H4 (cell line): ENCODE results near the gene TP53TG5. TPM values are rescaled to one million over a fixed set of nuclear protein-coding genes. Genes with fewer than 3 reads are reported as not detected.

Experiments
- DNase-seq: peaks from one replicate; pipeline ENCODE4 v3.0.0-alpha.2; 2015; ENCODE audit warnings: low spot score
- total RNA-seq: library from RNA; depleted of rRNA; stranded (reverse); fragments of >200 nt; shearing (Covaris generic); gene quantifications from 2 replicates; pipeline ENCODE4 v1.2.3, GENCODE V29; 2014; rRNA removed

Gene TP53TG5
- total RNA-seq, result not detected in 2 replicates

GRCh38 chr20:45378191-45378590 is at the start of gene TP53TG5:
TP53TG5 (minus strand) TSS chr20:45378325; CDS start chr20:45378236, 89 bp downstream.
- DNase-seq, result no peak

GRCh38 chr20:45427236-45428149 is 49.4 kb upstream of the TP53TG5 start:
- DNase-seq, result no peak

DNA sequence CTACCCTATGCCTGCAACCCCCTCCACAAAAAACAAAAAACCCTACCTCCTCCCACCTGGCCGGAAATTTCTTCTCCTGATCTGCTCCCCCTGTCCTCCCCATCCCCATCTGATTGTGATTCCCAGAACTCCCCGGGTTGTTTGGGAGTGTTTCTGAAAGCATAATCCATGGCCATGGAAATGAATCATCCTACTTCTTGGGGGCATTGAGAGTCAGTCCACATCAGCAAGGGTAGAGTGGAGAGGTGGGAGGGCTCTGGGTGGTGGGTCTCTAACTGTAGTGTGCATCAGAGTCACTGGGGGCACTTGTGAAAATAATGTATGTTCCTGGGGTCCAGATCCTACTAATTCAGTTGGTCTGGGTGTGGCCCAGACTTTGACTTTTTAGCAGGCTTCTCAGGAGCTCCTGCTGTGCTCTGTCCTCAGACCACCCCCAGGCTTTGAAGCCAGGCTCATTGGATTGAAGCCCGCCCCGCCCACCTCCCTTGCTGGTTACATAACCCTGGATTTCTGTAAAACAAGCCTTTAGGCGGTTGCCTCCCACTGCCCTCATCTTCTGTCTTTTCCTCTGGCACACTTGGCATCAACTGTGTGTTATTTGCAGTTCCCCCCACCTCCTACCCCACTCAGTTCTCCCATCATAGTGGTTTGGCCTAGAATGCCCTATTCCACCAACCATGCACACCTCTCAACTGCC is 48.3 kb upstream of the TP53TG5 start:
- no peak for DNase-seq

DNA sequence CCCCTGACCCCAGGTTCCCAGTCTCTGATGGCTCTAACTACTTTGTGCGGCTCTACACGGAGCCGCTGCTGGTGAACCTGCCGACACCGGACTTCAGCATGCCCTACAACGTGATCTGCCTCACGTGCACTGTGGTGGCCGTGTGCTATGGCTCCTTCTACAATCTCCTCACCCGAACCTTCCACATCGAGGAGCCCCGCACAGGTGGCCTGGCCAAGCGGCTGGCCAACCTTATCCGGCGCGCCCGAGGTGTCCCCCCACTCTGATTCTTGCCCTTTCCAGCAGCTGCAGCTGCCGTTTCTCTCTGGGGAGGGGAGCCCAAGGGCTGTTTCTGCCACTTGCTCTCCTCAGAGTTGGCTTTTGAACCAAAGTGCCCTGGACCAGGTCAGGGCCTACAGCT is 47.4 kb upstream of the TP53TG5 start:
- no peak for DNase-seq

- no peak for DNase-seq
These were observed 45.6 kb upstream of the TP53TG5 start for GRCh38 chr20:45423700-45424099.

DNA sequence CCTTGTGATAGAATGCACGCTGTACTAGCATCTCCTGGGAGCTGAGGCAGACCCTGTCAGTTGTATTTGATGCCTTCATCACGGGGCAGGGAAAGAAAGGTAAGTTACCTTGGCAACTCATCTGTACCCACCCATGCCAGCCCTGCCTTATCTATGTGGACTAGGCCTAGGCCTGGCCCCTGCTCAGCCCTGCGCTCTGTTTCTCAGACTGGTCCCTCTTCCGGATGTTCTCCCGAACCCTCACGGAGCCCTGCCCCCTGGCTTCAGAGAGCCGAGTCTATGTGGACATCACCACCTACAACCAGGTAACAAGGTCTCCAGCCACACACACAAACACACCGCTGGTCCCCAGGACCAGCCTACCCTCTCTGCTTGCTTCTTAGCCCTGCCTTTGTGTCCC is 42.0 kb upstream of the TP53TG5 start:
- no peak for DNase-seq

- DNase-seq, result peak; percentile 44
These were observed 41.3 kb upstream of the TP53TG5 start for GRCh38 chr20:45419188-45420091.

- no peak for DNase-seq
These were observed 38.8 kb upstream of the TP53TG5 start for GRCh38 chr20:45416917-45417316.

DNA sequence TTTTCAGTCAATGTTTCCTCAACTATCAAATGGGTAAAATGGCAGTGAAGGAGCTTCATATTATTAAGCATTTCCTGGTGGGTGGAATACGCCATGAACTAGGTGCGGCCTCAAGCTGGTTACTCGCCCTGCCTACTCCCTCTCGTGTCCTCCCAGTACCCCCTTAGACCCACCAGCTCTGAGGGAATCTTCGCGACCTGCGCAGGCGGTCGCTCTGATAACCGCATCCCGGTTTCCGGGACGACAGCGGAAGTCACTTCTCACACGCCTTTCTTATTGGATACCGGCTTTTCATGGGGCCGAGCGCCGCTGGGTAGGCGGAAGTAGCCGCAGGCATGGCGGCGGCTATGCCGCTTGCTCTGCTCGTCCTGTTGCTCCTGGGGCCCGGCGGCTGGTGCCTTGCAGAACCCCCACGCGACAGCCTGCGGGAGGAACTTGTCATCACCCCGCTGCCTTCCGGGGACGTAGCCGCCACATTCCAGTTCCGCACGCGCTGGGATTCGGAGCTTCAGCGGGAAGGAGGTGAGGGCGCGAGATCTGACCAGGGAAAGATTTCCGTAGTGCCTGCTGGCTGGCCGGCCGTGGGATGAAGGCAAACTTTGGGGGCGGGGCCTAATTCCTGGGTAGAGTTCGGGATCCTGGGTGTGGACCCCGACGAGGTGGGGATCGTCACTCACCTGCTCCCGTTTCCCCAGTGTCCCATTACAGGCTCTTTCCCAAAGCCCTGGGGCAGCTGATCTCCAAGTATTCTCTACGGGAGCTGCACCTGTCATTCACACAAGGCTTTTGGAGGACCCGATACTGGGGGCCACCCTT is 37.9 kb upstream of the TP53TG5 start, which contains the start of gene PIGT:
Gene PIGT (plus strand): TSS at position 320 of the 816 bp plus-strand sequence. CDS start 16 bp downstream, at position 336.
- DNase-seq, result peak; percentile 72

DNA sequence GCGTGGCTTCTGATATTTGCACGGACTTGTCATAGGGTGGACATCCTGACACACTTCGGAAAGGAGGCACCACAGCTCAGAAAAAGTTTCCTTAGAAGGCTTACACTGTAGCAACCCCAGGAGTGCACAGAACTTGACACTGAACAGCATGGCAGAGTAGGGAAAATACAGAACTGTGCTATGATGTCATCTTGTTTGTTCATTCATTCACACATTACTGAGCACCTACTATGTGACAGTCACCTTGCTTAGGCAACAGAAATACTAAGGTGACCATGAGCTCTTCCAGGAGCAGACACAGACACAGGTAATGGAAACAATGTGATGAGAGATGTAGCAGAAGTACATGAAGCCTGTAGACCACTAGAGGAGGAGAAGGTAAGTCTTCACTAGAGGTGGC is 35.4 kb upstream of the TP53TG5 start:
- DNase-seq, result no peak

DNA sequence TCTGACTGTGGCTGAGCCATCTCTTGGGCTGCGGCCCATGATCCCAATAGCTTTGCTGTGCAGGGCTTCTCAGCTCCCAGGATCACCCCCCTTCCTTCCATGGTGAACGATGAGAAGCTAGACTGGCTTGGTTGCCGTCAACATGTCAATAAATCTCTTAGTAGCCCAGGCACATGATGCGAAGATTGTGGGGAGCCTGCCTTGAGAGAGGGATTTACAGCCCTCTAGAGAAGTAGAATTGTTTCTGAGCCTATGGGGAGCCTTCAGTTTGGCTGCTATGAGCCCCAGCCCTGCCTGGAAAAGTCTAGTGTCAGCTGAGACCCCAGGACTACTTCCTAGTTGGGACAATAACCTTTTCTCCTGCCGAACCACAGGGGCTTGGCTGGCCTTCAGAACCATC is 34.5 kb upstream of the TP53TG5 start:
- no peak for DNase-seq

- DNase-seq, result no peak
These were observed 32.8 kb upstream of the TP53TG5 start for GRCh38 chr20:45410887-45411286.

- no peak for DNase-seq
These were observed 31.6 kb upstream of the TP53TG5 start for GRCh38 chr20:45409521-45410272.

DNA sequence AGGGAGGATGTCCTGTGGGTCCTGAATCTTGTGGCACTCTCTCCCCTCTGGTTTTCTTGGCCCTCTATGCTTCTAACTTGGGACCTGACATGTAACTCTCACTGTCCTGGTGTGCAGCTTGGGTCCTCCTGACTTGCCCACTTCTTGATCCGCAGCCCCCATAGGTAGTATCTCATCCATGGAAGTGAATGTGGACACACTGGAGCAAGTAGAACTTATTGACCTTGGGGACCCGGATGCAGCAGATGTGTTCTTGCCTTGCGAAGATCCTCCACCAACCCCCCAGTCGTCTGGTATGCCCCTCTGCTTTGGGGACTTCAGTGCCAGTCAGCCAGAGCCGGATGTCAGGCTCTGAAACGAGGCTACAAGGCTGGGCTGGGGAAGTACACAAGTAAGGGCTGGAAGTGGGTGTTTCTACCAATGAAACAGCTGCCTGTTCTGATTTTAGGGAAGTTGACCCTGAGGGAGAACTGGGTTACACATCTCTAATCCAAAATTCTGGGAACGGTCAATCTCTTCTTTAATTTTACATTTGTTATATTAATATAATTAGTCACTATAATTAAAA is 30.6 kb upstream of the TP53TG5 start:
- no peak for DNase-seq

- no peak for DNase-seq
These were observed 29.9 kb upstream of the TP53TG5 start, which contains the start of gene DBNDD2 for GRCh38 chr20:45407783-45408645. DBNDD2 (plus strand) TSS chr20:45408289; CDS start chr20:45408468, 179 bp downstream.

- no peak for DNase-seq
These were observed 29.1 kb upstream of the TP53TG5 start for GRCh38 chr20:45407067-45407745.

DNA sequence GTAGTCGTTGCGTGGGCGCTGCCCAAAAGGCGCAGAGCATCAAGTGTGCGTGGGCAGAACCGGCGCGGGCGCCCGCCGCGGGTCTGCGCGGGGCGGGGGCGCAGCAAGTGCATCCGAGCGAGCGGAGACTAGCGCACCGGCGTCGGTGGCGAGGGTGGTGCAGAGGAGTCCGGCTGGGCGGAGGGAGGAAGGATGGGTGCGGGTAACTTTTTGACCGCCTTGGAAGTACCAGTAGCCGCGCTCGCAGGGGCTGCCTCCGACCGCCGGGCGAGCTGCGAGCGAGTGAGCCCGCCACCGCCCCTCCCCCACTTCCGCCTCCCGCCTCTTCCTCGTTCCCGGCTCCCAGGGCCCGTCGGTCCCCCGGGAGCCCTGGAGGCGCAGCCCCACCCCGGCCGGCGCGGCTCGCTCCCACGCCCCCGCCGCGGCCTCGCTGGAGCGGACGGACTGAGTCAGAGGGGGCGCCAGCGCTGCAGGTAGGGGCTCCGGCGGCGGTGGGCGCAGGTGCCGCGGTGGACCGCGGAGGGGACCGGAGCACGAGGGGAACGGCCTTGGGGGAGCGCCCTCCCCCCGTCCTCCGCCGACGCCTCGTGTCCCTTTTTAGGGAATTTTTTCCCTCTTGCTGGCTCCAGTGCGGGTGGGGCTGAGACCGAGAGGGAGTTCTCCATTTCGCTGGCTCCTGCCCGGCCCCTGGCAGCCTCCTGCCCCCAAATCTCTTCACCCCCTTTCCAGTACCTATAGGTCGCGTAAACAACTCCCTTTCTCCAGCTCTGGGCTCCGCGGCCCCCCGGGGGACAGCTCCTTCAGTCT is 28.3 kb upstream of the TP53TG5 start:
- DNase-seq, result no peak
